ENCODE results near the gene SSC4D. TPM values are rescaled to one million over a fixed set of nuclear protein-coding genes. Genes with fewer than 3 reads are reported as not detected.
"Not testable (repeated sequence)": the region's sequence is repeated elsewhere in the genome, so short reads cannot be mapped to it uniquely, and the experiment has no call there.

Gene SSC4D
- total RNA-seq = 0.46 and 0.60 TPM in 2 replicates

- no peak for DNase-seq (ENCODE audit: low read depth, low spot score)
These were observed at the start of gene SSC4D for GRCh38 chr7:76409537-76409936. Gene SSC4D, minus strand, starts transcription at chr7:76409697. Its CDS starts 5,258 bp downstream, at chr7:76404439.

DNA sequence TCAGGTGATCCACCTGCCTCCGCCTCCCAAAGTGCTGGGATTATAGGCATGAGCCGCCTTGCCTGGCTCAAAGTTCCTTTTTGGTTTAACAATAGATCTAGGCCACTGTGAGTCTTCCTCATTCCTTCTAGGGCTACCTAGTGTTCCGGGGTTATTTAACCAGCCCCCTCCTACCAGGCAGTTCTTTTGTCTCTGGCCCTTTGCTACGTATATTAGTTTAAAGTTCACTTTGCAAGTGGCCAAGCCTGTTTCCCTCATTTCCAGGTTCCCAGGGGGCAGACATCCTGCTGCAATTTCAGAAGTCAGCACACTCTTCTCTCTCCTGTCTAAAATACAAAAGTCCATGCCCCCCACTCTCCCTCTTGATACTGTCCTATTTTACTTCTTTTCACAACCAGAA lies 49.0 kb upstream of the SSC4D start:
- not testable (repeated sequence) for DNase-seq (ENCODE audit: low read depth, low spot score)

DNA sequence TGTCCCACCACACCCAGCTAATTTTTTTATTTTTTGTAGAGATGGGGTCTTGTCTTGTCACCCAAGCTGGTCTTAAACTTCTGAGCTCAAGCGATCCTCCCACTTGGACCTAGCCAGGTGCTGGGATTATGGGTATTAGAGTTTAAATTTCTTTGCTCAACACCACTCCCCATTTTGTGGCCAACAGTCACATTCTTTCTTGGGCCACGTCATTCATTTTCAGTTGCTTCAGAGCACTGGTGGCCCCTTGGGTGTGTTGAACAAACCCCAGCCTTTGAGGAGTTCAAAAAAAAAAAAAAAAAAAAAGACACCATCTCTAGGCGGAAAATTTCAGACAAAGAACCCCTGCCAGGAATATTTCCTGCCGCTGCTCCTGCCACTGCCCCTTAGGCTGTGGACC lies 47.5 kb upstream of the SSC4D start:
- not testable (repeated sequence) for DNase-seq (ENCODE audit: low read depth, low spot score)

DNA sequence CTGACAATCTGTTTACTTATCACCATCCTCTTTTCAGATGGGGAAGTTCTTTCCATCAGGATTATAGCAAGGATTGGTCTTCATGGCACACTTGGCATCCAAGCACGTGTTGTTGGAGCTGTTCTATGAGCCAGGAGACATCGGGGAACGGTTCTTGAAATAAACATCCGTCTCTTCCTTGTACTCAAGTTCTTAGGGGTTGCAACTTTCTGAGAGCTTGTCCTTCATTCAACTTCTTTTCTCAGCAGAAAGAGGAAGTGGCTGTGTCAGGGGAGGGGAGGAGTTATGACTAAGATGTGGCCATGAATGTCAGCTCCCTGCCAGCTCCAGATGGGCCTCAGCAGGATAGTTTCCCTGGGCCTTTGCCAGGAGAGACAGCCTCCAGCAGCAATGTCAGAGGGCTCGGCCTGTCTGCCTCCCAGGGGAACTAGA lies 36.1 kb upstream of the SSC4D start:
- not testable (repeated sequence) for DNase-seq (ENCODE audit: low read depth, low spot score)

DNA sequence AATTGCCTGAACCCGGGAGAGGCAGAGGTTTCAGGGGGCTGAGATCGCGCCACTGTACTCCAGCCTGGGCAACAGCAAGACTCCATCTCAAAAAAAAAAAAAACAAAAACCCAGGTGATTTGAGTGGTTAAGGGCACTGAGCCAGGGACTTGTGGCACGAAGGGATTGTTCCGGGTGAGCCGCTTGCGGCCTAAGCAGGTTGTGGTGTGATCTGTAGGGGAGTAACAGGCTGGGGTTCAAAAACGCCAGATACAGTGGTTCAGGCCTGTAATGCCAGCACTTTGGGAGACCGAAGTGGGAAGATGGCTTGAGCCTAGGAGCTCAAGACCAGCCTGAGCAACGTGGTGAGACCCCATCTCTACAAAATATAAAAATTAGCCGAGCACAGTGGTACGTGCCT lies 34.3 kb upstream of the SSC4D start:
- DNase-seq (ENCODE audit: low read depth, low spot score) = not testable (repeated sequence)

DNA sequence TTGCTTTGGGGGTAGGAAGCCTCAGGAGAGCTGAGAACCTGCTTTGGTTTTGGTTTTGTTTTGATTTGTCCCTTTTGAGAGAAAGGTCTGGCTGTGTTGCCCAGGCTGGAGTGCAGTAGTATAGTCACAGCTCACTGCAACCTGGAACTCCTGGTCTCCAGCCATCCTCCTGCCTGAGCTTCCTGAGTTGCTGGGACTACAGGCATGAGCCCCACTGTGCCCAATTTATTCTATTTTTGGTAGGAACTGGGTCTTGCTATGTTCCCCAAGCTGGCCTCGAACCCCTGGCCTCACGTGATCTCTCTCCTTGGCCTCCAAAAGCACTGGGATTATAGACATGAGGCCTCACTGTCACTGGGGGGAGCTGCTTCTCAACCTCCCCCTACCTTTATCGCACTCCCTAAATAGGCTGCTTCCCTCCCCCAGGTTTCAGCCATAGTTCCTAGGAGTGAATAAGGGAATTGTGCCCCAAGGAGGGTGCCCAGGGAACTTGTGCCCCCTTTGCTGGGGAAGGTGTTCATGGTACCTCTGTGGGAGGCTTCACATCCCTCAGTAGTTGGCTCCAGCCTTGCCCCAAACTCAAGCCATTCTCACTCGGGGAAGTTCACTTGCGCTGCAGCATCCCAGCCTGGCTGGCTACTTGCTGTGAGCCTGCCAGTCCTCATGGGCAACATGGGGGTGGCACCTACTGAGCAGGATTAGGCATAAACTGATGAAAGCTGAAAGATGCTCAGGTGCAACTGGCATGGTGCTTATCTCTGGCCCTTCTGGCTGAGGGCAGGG lies 33.4 kb upstream of the SSC4D start:
- DNase-seq (ENCODE audit: low read depth, low spot score) = not testable (repeated sequence)

- not testable (repeated sequence) for DNase-seq (ENCODE audit: low read depth, low spot score)
These were observed 32.3 kb upstream of the SSC4D start for GRCh38 chr7:76441792-76442191.

DNA sequence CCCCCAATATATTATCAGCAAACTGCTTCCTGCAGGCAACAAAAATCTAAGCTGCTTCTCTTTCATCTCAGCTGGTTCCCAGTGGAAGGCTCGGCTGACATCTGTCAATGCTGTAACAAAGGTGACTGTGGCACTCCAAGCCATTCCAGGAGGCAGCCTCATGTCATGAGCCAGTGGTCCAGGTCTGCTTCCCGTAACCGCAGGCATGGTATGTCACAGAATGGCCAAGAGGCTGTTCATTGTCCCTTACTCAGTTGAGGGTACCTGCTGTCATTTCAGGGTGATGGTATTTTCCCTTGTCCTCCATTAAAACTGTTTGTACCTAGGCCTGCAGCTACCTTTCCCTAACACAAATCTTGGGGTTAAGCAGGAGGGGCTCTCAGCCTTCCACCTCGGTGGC lies 30.9 kb upstream of the SSC4D start:
- not testable (repeated sequence) for DNase-seq (ENCODE audit: low read depth, low spot score)

- not testable (repeated sequence) for DNase-seq (ENCODE audit: low read depth, low spot score)
These were observed 29.8 kb upstream of the SSC4D start for GRCh38 chr7:76439120-76439888.

GRCh38 chr7:76437873-76438272 lies 28.4 kb upstream of the SSC4D start:
- DNase-seq (ENCODE audit: low read depth, low spot score) = peak; percentile 55

GRCh38 chr7:76430836-76431235 lies 21.3 kb upstream of the SSC4D start:
- no peak for DNase-seq (ENCODE audit: low read depth, low spot score)

DNA sequence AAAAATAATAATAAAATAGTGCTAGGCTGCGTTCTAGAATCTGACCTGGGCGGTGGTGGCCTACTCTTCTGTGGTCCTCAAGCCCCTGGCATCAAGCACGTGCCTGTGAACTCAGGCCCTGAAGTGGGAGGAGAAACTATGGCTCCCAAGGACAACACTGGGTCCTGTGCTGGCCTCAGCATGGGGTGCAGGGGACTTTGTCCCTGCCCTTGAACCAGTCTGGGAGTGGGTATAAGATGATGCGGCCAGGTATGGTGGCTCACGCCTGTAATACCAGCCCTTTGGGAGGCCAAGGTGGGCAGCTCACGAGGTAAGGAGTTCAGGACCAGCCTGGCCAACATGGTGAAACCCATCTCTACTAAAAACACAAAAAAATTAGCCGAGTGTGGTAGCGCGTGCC lies 20.7 kb upstream of the SSC4D start:
- DNase-seq (ENCODE audit: low read depth, low spot score) = no peak

- DNase-seq (ENCODE audit: low read depth, low spot score) = no peak
These were observed 19.6 kb upstream of the SSC4D start for GRCh38 chr7:76428868-76429805.

DNA sequence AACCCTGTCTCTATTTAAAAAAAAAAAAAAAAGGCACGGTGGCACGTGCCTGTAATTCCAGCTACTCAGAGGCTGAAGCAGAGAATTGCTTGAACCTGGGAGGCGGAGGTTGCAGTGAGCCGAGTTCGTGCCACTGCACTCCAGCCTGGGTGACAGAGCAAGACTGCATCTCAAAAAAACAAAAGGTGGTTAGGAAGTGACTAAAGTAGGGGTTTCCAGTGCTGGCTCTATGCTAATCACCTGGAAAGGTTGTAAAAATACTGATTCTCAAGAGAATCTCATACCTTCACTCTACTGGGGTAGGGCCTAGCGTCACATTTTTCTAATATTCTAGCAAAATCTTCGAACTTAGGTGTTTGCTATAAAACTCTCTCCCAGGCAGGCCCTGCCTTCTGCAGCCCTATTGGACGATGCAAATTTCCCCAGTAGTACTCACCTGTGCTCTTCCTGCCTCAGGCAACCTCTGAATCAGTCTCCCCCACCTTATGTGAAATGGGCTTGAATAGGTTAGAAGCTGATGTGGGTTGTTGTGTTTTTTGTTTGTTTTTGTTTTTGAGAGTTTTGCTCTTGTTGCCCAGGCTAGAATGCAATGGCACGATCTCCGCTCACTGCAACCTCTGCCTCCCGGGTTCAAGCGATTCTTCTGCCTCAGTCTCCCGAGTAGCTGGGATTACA lies 18.8 kb upstream of the SSC4D start:
- no peak for DNase-seq (ENCODE audit: low read depth, low spot score)

- DNase-seq (ENCODE audit: low read depth, low spot score) = no peak
These were observed 18.1 kb upstream of the SSC4D start for GRCh38 chr7:76427635-76428034.

DNA sequence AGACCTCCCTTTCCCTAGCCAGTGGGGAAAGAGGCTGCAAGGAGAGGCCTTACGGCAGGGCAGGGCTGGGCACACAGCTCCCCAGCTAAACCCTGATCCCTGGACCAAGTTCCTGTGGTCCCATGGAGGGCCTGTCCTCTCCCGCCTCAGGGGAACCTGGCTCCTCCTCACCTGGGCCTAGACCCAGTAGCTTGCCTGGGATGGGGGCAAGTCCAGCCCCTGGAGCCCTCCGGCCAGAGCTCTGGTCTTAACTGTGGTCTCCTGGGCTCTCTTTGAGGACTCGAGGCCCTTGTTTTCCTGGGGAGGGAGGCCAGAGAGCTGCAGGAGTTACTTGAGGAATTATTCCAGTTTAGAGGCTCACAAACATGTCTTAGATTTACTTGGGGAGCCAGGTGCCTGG lies 16.7 kb upstream of the SSC4D start:
- no peak for DNase-seq (ENCODE audit: low read depth, low spot score)

DNA sequence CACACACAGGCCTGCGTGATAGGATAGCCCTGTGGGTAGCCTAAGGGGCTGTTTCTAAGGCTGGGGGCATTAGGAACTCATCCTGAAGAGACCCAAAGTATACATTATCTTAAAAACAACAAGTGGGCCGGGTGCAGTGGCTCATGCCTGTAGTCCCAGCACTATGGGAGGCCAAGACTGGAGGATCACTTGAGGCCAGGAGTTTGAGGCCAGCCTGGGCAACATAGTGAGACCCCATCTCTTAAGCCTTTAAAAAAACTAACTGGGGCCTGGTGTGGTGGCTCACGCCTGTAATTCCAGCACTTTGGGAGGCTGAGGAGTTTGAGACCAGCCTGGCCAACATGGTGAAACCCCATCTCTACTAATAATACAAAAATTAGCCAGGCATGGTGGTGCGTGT lies 16.1 kb upstream of the SSC4D start:
- not testable (repeated sequence) for DNase-seq (ENCODE audit: low read depth, low spot score)

- DNase-seq (ENCODE audit: low read depth, low spot score) = no peak
These were observed 15.7 kb upstream of the SSC4D start for GRCh38 chr7:76425156-76425555.

- DNase-seq (ENCODE audit: low read depth, low spot score) = no peak
These were observed 15.1 kb upstream of the SSC4D start, which contains the start of gene ZP3 for GRCh38 chr7:76424413-76425111. Gene ZP3, plus strand, starts transcription at chr7:76424950. Its CDS starts 15 bp downstream, at chr7:76424965.

All from pulmonary artery endothelial cell (primary cell).